RWPE2 (cell line): ENCODE data around the gene SP1.
"Not testable (repeated sequence)": the region's sequence is repeated elsewhere in the genome, so short reads cannot be mapped to it uniquely, and the experiment has no call there.

Experiments used
- ATAC-seq: fragments of 200-7000 bp; cut with Tn5 transposase; 3 replicates; pipeline ENCODE4 v1.9.1; 2021; ENCODE audit warnings: low read depth
- DNase-seq: peaks from one replicate; pipeline ENCODE4 v3.0.0-alpha.2; 2020; ENCODE audit warnings: low spot score
- H3K27ac ChIP-seq: fragments of 450-650 bp; 2 replicates; pipeline ENCODE4 v1.5.1; 2017; ENCODE audit warnings: mild to moderate bottlenecking; ENCODE audit not compliant: poor library complexity, severe bottlenecking
- H3K27me3 ChIP-seq: fragments of 250-450 bp; sonication (Bioruptor Pico); 2 replicates; pipeline ENCODE4 v1.5.1; 2021; ENCODE audit warnings: mild to moderate bottlenecking, moderate library complexity; ENCODE audit not compliant: insufficient read depth, poor library complexity, severe bottlenecking
- H3K36me3 ChIP-seq: fragments of 250-450 bp; sonication (Bioruptor Pico); 2 replicates; pipeline ENCODE4 v1.5.1; 2020; ENCODE audit warnings: low read depth, mild to moderate bottlenecking, moderate library complexity
- H3K4me1 ChIP-seq: fragments of 250-450 bp; sonication (Bioruptor Pico); 2 replicates; pipeline ENCODE4 v1.5.1; 2021; ENCODE audit warnings: mild to moderate bottlenecking, moderate library complexity; ENCODE audit not compliant: insufficient read depth, poor library complexity, severe bottlenecking
- H3K4me3 ChIP-seq: fragments of 250-450 bp; sonication (Bioruptor Pico); 2 replicates; pipeline ENCODE4 v1.5.1; 2021; ENCODE audit warnings: mild to moderate bottlenecking, moderate library complexity; ENCODE audit not compliant: severe bottlenecking
- H3K9me3 ChIP-seq: fragments of 250-450 bp; sonication (Bioruptor Pico); 2 replicates; pipeline ENCODE4 v1.5.1; 2021; ENCODE audit warnings: mild to moderate bottlenecking, moderate library complexity; ENCODE audit not compliant: severe bottlenecking
- CTCF ChIP-seq: fragments of 450-650 bp; IDR thresholded peaks from one replicate; pipeline ENCODE4 v1.5.1; 2017; ENCODE audit warnings: mild to moderate bottlenecking, moderate library complexity; ENCODE audit not compliant: poor library complexity, severe bottlenecking

The SP1 gene

GRCh38 chr12:53380104-53380793 lies at the start of gene SP1:
Gene SP1, plus strand, starts transcription at chr12:53380176. Its CDS starts 116 bp downstream, at chr12:53380292.
- Histone ChIP-seq H3K4me1 (peaks cover 24% of the 10 kb centered on the region), H3K9me3 (no peaks in the 10 kb centered on the region), H3K4me3 (peak within 1 kb of the TSS; percentile 50), H3K27ac (peak within 1 kb of the TSS; percentile 82), H3K27me3 (no peaks in the 10 kb centered on the region), H3K36me3 (peaks cover 41% of the 10 kb centered on the region)
- peak; percentile 20 for ATAC-seq
- TF ChIP-seq CTCF, result no peak
- peak; percentile 89 for DNase-seq

- no peaks in the 10 kb centered on the region for H3K4me1 ChIP-seq
- DNase-seq, result no peak
- H3K36me3 ChIP-seq, result no peaks in the 10 kb centered on the region
- no peaks in the 10 kb centered on the region for H3K27me3 ChIP-seq
- H3K4me3 ChIP-seq, result no peak overlapping the region
- no peak for TF ChIP-seq CTCF
- no peak overlapping the region for H3K27ac ChIP-seq
- ATAC-seq, result no peak
- no peaks in the 10 kb centered on the region for H3K9me3 ChIP-seq
Observed at GRCh38 chr12:53330671-53331070, 49.3 kb upstream of the SP1 start.

DNA sequence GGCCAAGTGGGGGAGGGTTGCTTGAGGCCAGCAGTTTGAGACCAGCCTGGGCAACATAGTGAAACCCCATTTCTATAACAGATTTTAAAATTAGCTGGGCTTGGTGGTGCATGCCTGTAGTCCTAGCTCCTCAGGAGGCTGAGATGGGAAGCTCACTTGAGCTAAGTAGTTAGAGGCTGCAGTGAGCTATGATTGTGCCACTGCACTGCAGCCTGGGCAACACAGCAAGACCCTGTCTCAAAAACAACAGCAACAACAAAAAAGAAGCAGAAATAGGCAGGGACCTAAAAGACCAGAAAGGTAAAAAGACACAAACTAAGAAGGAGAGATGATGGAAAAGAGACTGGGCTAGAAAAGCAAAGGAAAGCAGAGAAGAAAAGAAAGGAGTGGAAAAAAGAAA lies 47.6 kb upstream of the SP1 start:
- ATAC-seq, H3K4me1 ChIP-seq, H3K27ac ChIP-seq, H3K4me3 ChIP-seq, H3K27me3 ChIP-seq, H3K36me3 ChIP-seq, DNase-seq, H3K9me3 ChIP-seq: not testable (repeated sequence)

DNA sequence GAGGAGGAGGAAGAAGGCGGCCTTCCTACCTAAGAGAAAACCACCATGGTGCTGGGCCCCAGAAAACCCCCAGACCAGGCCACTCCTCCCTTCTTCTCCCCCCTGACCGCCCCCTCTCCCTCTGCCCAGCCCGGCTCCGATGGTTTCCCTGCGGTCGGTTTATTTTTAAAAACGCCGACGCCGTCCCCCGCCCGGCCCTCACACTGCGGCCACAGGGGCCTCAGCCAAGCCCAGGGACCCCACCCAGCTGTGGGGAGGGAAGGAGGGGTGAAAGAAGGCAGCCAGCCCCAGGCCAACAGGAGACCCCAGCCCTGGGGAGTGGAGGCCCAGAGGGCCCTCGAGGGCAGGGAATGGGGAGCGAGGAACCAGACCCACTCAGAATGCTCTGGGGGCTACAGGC lies 47.2 kb upstream of the SP1 start:
- TF ChIP-seq CTCF, result no peak
- no peak for DNase-seq
- ATAC-seq, result no peak
- H3K27me3 ChIP-seq, result no peaks in the 10 kb centered on the region
- H3K4me1 ChIP-seq, result no peaks in the 10 kb centered on the region
- no peaks in the 10 kb centered on the region for H3K9me3 ChIP-seq
- H3K4me3 ChIP-seq, result no peak overlapping the region
- H3K36me3 ChIP-seq, result no peaks in the 10 kb centered on the region
- H3K27ac ChIP-seq, result no peak overlapping the region

- ATAC-seq, result no peak
- no peak for DNase-seq
- no peak for TF ChIP-seq CTCF
- Histone ChIP-seq H3K4me3 (no peak overlapping the region), H3K27me3 (no peaks in the 10 kb centered on the region), H3K27ac (no peak overlapping the region), H3K4me1 (no peaks in the 10 kb centered on the region), H3K36me3 (no peaks in the 10 kb centered on the region), H3K9me3 (no peaks in the 10 kb centered on the region)
Observed at GRCh38 chr12:53333289-53333688, 46.7 kb upstream of the SP1 start.
